HG03520 (cell line): Measurements from ENCODE around the gene HMX3.

Source experiments
- ATAC-seq: cut with Tn5 transposase; IDR thresholded peaks from one replicate; pipeline ENCODE4 v1.9.1; 2021; ENCODE audit warnings: mild to moderate bottlenecking, moderate library complexity; ENCODE audit not compliant: unreplicated experiment

HMX3 gene

GRCh38 chr10:123135415-123136141 is at the start of gene HMX3:
TSS of gene HMX3 (plus strand) at chr10:123135970. CDS start at chr10:123136051, 81 bp downstream.
- no peak for ATAC-seq

GRCh38 chr10:123086281-123086680 is 49.5 kb upstream of the HMX3 start:
- ATAC-seq: no peak

- no peak for ATAC-seq
Measured at GRCh38 chr10:123087348-123087747, 48.4 kb upstream of the HMX3 start.

- ATAC-seq: no peak
Measured at GRCh38 chr10:123087786-123088185, 48.0 kb upstream of the HMX3 start.

- no peak for ATAC-seq
Measured at GRCh38 chr10:123092635-123093414, 42.9 kb upstream of the HMX3 start.

GRCh38 chr10:123093489-123093888 is 42.3 kb upstream of the HMX3 start:
- no peak for ATAC-seq

GRCh38 chr10:123096452-123096851 is 39.3 kb upstream of the HMX3 start:
- ATAC-seq: no peak

- ATAC-seq: no peak
Measured at GRCh38 chr10:123097039-123097438, 38.7 kb upstream of the HMX3 start.

- no peak for ATAC-seq
Measured at GRCh38 chr10:123100030-123100762, 35.6 kb upstream of the HMX3 start.

- ATAC-seq: no peak
Measured at GRCh38 chr10:123101872-123102271, 33.9 kb upstream of the HMX3 start.

GRCh38 chr10:123102673-123103072 is 33.1 kb upstream of the HMX3 start:
- no peak for ATAC-seq

- ATAC-seq: no peak
Measured at GRCh38 chr10:123103944-123104343, 31.8 kb upstream of the HMX3 start.

GRCh38 chr10:123109466-123109865 is 26.3 kb upstream of the HMX3 start:
- ATAC-seq: no peak

GRCh38 chr10:123117644-123118417 is 17.9 kb upstream of the HMX3 start:
- ATAC-seq: no peak

GRCh38 chr10:123119081-123119480 is 16.7 kb upstream of the HMX3 start:
- no peak for ATAC-seq

- ATAC-seq: no peak
Measured at GRCh38 chr10:123126246-123126645, 9.5 kb upstream of the HMX3 start.

- no peak for ATAC-seq
Measured at GRCh38 chr10:123129618-123130271, 6.0 kb upstream of the HMX3 start.

- ATAC-seq: no peak
Measured at GRCh38 chr10:123132576-123133477, 2.9 kb upstream of the HMX3 start.
